Gastroesophageal sphincter (tissue), 4 donors: ENCODE data around the gene JADE1. TPM values are rescaled to one million over a fixed set of nuclear protein-coding genes. Genes with fewer than 3 reads are reported as not detected.
A peak's percentile ranks its signal among the peaks of the same experiment; 100 is the strongest.

Experiments
- ATAC-seq: fragments of 150-250 bp; one replicate; pipeline ENCODE4 v1.9.1; 2016; ENCODE audit warnings: mild to moderate bottlenecking, moderate library complexity
- H3K27ac ChIP-seq, 4 donors: fragments of 200-600 bp; sonication (generic) in 3 of 4; 1 replicate in 3 of 4; 2 replicates in 1 of 4; pipeline ENCODE4 v1.5.1; 2016 to 2019
- H3K27me3 ChIP-seq: fragments of 200-600 bp; sonication (generic); one replicate; pipeline ENCODE4 v1.5.1; 2019
- H3K36me3 ChIP-seq, 2 donors: fragments of 200-600 bp; sonication (generic); one replicate each; pipeline ENCODE4 v1.5.1; 2019; ENCODE audit warnings: control low read depth in 1 of 2
- H3K4me1 ChIP-seq, 3 donors: fragments of 200-600 bp; sonication (generic); 1 replicate in 2 of 3; 2 replicates in 1 of 3; pipeline ENCODE4 v1.5.1; 2016 to 2019; ENCODE audit warnings: control low read depth in 2 of 3
- H3K4me3 ChIP-seq, 2 donors: fragments of 200-600 bp; sonication (generic); one replicate each; pipeline ENCODE4 v1.5.1; 2019; ENCODE audit warnings: mild to moderate bottlenecking in 1 of 2, moderate library complexity in 1 of 2
- H3K9me3 ChIP-seq, 3 donors: fragments of 200-600 bp; sonication (generic); one replicate each; pipeline ENCODE4 v1.5.1; 2017 to 2019; ENCODE audit warnings: control low read depth in 2 of 3
- CTCF ChIP-seq, 4 experiments: fragments of 200-600 bp in 2 of 4; fragments of 450-650 bp in 2 of 4; sonication (generic) in 1 of 4; IDR thresholded peaks; one replicate each; pipeline ENCODE4 v1.5.1; 2017 to 2019; ENCODE audit warnings: antibody characterized with exemption in 4 of 4, mild to moderate bottlenecking in 2 of 4, moderate library complexity in 2 of 4
- EP300 ChIP-seq: sonication (generic); formaldehyde crosslinking; IDR thresholded peaks from one replicate; pipeline ENCODE4 v1.6.1; 2017; ENCODE audit warnings: antibody characterized with exemption, mild to moderate bottlenecking
- POLR2A ChIP-seq, 2 donors: fragments of 450-650 bp; IDR thresholded peaks; one replicate each; pipeline ENCODE4 v1.6.1; 2017; ENCODE audit warnings: antibody characterized with exemption in 2 of 2, mild to moderate bottlenecking in 2 of 2, moderate library complexity in 1 of 2
- POLR2AphosphoS5 ChIP-seq: sonication (generic); formaldehyde crosslinking; IDR thresholded peaks from one replicate; pipeline ENCODE4 v1.6.1; 2017; ENCODE audit warnings: antibody characterized with exemption
- WGBS, 2 donors: methylation state at CpG; one replicate each; pipeline ENCODE4 v1.1.5; 2018; ENCODE audit warnings: low coverage in 1 of 2; 5-methylcytosine and 5-hydroxymethylcytosine counted together
- total RNA-seq, 4 donors: library from RNA; depleted of rRNA; stranded (reverse); fragments of >200 nt; gene quantifications; one replicate each; pipeline ENCODE4 v1.1.0, GENCODE V29; 2016

The JADE1 gene
- total RNA-seq = 100 to 1,000 TPM in 1 of 4 donors, 10 to 100 TPM in 3; 45.5 to 112 (median 63.5) TPM

DNA sequence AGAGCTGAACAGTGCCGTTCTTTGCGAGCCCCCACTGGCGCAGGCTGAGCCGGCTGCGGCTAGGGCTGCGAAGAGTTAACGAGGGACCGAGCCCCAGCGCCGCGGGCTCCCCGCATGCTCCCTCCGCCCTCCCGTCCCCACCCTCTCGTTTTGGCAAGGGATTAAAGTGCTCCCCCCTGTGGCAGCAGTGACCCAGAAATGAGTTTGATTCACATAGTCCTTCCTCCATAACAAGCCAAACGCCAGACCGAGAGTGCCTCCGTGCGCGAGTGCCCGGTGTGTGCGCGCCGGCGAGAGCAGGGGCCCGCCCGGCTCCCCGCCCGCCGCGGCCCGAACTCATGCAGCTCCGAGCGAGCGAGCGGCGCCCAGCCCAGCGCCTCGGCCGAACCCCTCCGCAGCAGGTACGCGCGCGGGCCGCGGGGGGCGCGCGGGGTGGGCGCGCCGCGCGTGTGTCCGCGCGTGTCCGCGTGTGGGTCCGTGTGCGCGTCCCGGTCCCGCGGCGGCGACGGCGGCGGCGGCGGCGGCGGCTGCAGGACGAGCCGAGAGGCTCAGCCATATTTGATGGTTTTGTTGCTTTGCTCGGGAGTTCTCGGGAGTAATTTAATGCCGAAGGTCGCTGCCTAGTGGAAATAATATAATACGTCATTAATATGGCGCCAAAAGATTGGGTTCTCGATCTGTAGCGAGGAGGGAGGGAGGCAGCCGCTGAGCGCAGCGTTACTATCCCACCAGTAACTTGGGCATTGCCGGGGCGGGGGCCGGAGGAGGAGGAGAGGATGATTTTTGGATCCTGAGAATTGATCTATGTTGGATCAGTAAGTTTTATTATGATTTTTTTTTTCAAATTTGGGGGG, at the start of gene JADE1:
TSS of gene JADE1 (plus strand) at position 224 of the 854 bp plus-strand sequence. CDS start 22,059 bp downstream, outside the sequence.
- WGBS, 2 donors = 0 to 1% methylated on average over 14 to 15 of the region's 91 CpGs
- no peak for TF ChIP-seq EP300
- peak; percentile 68 to 69 for TF ChIP-seq POLR2A (IDR thresholded peaks at IDR 0.05)
- peak; percentile 26 to 73 (median 65) for TF ChIP-seq CTCF (IDR thresholded peaks at IDR 0.05)
- peak; percentile 88 for TF ChIP-seq POLR2AphosphoS5
- H3K4me1 ChIP-seq = peaks cover 0 to 28% (median 4%) of the 10 kb centered on the region in 3 donors
- no peaks in the 10 kb centered on the region for H3K27me3 ChIP-seq
- H3K27ac ChIP-seq = peak within 1 kb of the TSS; percentile 94 to 99 (median 98)
- no peaks in the 10 kb centered on the region for H3K9me3 ChIP-seq
- peak within 1 kb of the TSS; percentile 71 to 83 for H3K4me3 ChIP-seq
- peak; percentile 72 for ATAC-seq
- no peaks in the 10 kb centered on the region for H3K36me3 ChIP-seq

DNA sequence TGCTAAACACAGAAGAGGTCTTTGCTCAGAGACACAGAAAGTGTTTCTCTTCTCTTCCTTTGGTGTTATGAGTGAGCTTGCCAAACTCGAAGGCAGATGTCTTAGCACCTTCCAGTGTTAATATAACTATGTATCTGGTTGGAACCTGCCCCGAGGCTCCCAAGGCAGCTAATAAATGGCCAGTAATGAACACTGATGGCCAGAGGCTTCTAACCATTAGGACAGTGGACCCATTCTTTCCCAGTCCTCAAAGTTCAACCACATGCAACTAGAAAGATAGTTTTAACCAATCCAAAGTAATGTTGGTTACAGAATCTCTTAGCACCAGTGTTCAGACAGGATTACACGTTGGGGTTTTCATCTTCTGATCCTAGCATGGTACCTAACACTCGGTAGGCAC, 42.7 kb upstream of the JADE1 start:
- Histone ChIP-seq H3K27me3 (no peaks in the 10 kb centered on the region), H3K27ac (no peak overlapping the region), H3K4me1 (no peaks in the 10 kb centered on the region), H3K4me3 (no peak overlapping the region), H3K36me3 (no peaks in the 10 kb centered on the region), H3K9me3 (no peaks in the 10 kb centered on the region)
- WGBS, 2 donors = 43 to 64% methylated on average over 4 of the region's 4 CpGs
- TF ChIP-seq CTCF (IDR thresholded peaks at IDR 0.05) (no peak), POLR2AphosphoS5 (no peak), EP300 (no peak), POLR2A (IDR thresholded peaks at IDR 0.05) (no peak)
- ATAC-seq = no peak

GRCh38 chr4:128768373-128768996, 41.0 kb upstream of the JADE1 start:
- Histone ChIP-seq H3K27me3 (no peaks in the 10 kb centered on the region), H3K9me3 (no peaks in the 10 kb centered on the region), H3K4me3 (no peak overlapping the region), H3K36me3 (no peaks in the 10 kb centered on the region), H3K27ac (no peak overlapping the region), H3K4me1 (no peaks in the 10 kb centered on the region)
- TF ChIP-seq POLR2A (IDR thresholded peaks at IDR 0.05) (no peak), POLR2AphosphoS5 (no peak)
- WGBS, 2 donors = 66 to 71% methylated on average over 4 to 6 of the region's 7 CpGs
- ATAC-seq = no peak

DNA sequence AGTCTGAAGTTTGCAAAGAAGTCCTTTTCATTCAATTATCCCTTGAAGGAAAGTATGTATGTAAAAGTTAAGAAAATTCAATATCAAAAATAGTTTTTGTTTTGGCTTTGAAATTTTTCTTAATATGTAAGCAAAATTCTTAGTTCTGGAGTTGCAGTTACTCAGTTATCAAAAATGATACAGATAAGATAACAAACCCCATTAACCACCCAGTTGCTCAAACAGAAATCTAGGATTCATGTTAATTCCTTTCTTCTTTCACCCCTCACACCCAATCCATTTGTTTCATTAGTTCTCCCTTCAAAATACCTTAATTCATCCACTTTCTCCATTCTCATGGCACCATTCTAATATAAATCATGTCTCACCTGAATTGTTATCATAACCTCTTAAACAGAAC, 40.5 kb upstream of the JADE1 start:
- Histone ChIP-seq H3K27ac (no peak overlapping the region), H3K4me1 (no peaks in the 10 kb centered on the region), H3K4me3 (no peak overlapping the region), H3K36me3 (no peaks in the 10 kb centered on the region), H3K9me3 (no peaks in the 10 kb centered on the region), H3K27me3 (no peaks in the 10 kb centered on the region)
- TF ChIP-seq CTCF (IDR thresholded peaks at IDR 0.05) (no peak), POLR2AphosphoS5 (no peak), POLR2A (IDR thresholded peaks at IDR 0.05) (no peak), EP300 (no peak)
- no peak for ATAC-seq

- 70 to 100% methylated on average over 1 to 3 of the region's 3 CpGs for WGBS, 2 donors
- no peak for ATAC-seq
- Histone ChIP-seq H3K9me3 (no peaks in the 10 kb centered on the region), H3K4me3 (no peak overlapping the region), H3K36me3 (no peaks in the 10 kb centered on the region), H3K27ac (no peak overlapping the region), H3K4me1 (no peaks in the 10 kb centered on the region), H3K27me3 (no peaks in the 10 kb centered on the region)
- TF ChIP-seq POLR2AphosphoS5 (no peak), POLR2A (IDR thresholded peaks at IDR 0.05) (no peak), EP300 (no peak), CTCF (IDR thresholded peaks at IDR 0.05) (no peak)
Measured at GRCh38 chr4:128770807-128771206, 38.7 kb upstream of the JADE1 start.
